Measurements from ENCODE around the gene SNX24. TPM values are rescaled to one million over a fixed set of nuclear protein-coding genes. Genes with fewer than 3 reads are reported as not detected.

SNX24 gene
- total RNA-seq, 1 experiment from 2014 or later: 10.8 TPM

DNA sequence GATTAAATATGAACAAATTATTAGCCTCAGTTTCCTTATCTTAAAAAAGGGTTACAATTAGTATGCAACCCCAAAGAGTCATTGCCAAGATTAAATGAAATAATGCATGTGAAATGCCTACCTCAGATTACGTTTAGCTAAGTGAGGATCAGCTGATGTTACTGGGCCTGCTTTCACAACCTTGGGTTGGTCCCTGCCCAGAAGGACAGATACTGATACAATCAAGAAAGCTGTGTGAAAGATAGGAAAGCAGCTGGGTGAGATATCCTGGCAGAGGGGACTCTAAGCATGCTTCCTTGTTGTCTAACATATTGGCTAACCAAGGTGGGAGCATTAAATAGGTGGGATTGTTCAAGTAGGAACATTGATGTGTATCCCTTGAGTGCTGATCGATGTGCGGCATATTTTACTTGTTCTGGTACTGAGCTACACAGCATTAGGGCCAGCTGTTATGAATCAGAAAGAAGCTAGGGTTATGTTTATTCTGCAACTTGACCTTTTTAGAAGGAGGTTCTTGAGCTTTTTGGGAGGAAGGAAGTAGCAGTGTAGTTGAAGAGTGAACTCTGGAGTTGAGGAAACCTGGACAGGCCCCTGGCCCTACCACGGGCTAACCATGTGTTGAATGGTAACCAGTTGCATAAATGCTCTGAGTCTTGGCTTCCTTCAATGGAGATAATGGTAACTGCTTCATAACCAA is 28.9 kb downstream of the SNX24 start (continued):
- TF ChIP-seq, protein P1, sequence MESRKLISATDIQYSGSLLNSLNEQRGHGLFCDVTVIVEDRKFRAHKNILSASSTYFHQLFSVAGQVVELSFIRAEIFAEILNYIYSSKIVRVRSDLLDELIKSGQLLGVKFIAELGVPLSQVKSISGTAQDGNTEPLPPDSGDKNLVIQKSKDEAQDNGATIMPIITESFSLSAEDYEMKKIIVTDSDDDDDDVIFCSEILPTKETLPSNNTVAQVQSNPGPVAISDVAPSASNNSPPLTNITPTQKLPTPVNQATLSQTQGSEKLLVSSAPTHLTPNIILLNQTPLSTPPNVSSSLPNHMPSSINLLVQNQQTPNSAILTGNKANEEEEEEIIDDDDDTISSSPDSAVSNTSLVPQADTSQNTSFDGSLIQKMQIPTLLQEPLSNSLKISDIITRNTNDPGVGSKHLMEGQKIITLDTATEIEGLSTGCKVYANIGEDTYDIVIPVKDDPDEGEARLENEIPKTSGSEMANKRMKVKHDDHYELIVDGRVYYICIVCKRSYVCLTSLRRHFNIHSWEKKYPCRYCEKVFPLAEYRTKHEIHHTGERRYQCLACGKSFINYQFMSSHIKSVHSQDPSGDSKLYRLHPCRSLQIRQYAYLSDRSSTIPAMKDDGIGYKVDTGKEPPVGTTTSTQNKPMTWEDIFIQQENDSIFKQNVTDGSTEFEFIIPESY (IDR thresholded peaks at IDR 0.05; ENCODE audit: extremely low read depth, insufficient replicate concordance, low read length): no peak
- no peak for TF ChIP-seq POLR2AphosphoS5 (IDR thresholded peaks at IDR 0.05; ENCODE audit: low read depth, low read length)
- TF ChIP-seq ZFX (IDR thresholded peaks at IDR 0.05): no peak
- no peak for TF ChIP-seq TCF7L2 (IDR thresholded peaks at IDR 0.05; ENCODE audit: borderline replicate concordance, extremely low read depth, insufficient read depth, insufficient read length)
- TF ChIP-seq CBX3 (IDR thresholded peaks at IDR 0.05; ENCODE audit: low read depth): no peak
- TF ChIP-seq FOSL1 (IDR thresholded peaks at IDR 0.05; ENCODE audit: low read depth): no peak

DNA sequence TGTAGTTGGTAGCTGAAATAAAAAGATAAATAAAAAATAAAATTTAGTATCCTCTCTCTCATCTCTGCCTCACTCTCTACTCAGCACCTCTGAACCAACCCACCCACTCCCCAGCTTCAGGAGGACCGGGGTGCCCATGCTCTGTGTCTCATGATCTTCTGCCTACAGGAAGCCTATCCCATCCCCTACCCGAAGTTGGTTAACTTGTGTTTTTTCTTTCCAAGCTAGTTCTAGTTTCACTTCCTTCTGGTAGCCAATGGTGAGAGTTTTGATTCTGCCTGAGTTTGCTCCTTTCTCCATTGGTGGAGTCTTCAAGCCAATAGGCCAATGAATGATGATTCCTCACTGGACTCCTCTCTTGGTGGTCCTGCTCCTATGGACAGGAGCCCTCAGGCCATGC is 32.1 kb downstream of the SNX24 start:
- no peak overlapping the region for H3K4me3 ChIP-seq (replicated peaks in 1 of 2; ENCODE audit: low read depth in 1 of 2, low read length in 2 of 2)
- H3K4me1 ChIP-seq (ENCODE audit: control insufficient read depth in 1 of 2, insufficient read depth in 2 of 2, low read length in 2 of 2): no peaks in the 10 kb centered on the region
- H3K4me2 ChIP-seq (ENCODE audit: low read length): no peak overlapping the region
- no peaks in the 10 kb centered on the region for H3K79me2 ChIP-seq (ENCODE audit: insufficient read depth, low read length)
- ATAC-seq (no peak), DNase-seq (ENCODE audit: low read depth, low spot score) (no peak)
- no peaks in the 10 kb centered on the region for H3K9me3 ChIP-seq (ENCODE audit: control insufficient read depth in 1 of 2, insufficient read depth in 1 of 2, low read depth in 1 of 2, low read length in 2 of 2)
- no peaks in the 10 kb centered on the region for H3K27me3 ChIP-seq (ENCODE audit: insufficient read depth, low read length)
- BruUV-seq (replicated peaks): no TSS peak
- no peaks in the 10 kb centered on the region for H3K9me2 ChIP-seq (ENCODE audit: insufficient read depth)
- H3K36me3 ChIP-seq (ENCODE audit: control insufficient read depth in 1 of 2, insufficient read depth in 2 of 2, low read length in 2 of 2): no peaks in the 10 kb centered on the region
- POLR2A ChIA-PET: no interaction called here
- no peak overlapping the region for H3K27ac ChIP-seq (ENCODE audit: low read depth, low read length)
- no peaks in the 10 kb centered on the region for H4K20me1 ChIP-seq (ENCODE audit: insufficient read depth)
- no peak overlapping the region for H2AFZ ChIP-seq (ENCODE audit: low read depth, low read length, poor library complexity, severe bottlenecking)
- H3K9ac ChIP-seq (ENCODE audit: low read length): no peak overlapping the region
- RAD21 ChIA-PET (ENCODE audit: low non-redundant PET in 1 of 2, low total read pairs in 2 of 2, uncharacterized antibody in 2 of 2, unreplicated experiment in 2 of 2): no interaction called here
- intact Hi-C loops (cut with micrococcal nuclease): no loop called here
- CTCF ChIA-PET: no interaction called here
- TF ChIP-seq ELF1 (IDR thresholded peaks at IDR 0.05; ENCODE audit: borderline replicate concordance, low read depth): no peak
- TF ChIP-seq, protein P2, sequence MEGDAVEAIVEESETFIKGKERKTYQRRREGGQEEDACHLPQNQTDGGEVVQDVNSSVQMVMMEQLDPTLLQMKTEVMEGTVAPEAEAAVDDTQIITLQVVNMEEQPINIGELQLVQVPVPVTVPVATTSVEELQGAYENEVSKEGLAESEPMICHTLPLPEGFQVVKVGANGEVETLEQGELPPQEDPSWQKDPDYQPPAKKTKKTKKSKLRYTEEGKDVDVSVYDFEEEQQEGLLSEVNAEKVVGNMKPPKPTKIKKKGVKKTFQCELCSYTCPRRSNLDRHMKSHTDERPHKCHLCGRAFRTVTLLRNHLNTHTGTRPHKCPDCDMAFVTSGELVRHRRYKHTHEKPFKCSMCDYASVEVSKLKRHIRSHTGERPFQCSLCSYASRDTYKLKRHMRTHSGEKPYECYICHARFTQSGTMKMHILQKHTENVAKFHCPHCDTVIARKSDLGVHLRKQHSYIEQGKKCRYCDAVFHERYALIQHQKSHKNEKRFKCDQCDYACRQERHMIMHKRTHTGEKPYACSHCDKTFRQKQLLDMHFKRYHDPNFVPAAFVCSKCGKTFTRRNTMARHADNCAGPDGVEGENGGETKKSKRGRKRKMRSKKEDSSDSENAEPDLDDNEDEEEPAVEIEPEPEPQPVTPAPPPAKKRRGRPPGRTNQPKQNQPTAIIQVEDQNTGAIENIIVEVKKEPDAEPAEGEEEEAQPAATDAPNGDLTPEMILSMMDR (IDR thresholded peaks at IDR 0.05 in 2 of 3, conservative IDR thresholded peaks at IDR 0.05 in 1 of 3; ENCODE audit: borderline replicate concordance in 1 of 3, insufficient read depth in 1 of 3, low read depth in 2 of 3, low read length in 2 of 3): no peak
- no peak for TF ChIP-seq EZH2phosphoT487 (IDR thresholded peaks at IDR 0.05; ENCODE audit: borderline replicate concordance)
- TF ChIP-seq YY1 (IDR thresholded peaks at IDR 0.05; ENCODE audit: extremely low read depth, insufficient replicate concordance, low read depth, low read length): no peak
- no peak for TF ChIP-seq RAD21 (IDR thresholded peaks at IDR 0.05; ENCODE audit: low read depth)
- no peak for TF ChIP-seq SRF (IDR thresholded peaks at IDR 0.05; ENCODE audit: low read depth)
- no peak for TF ChIP-seq POLR2AphosphoS5 (IDR thresholded peaks at IDR 0.05; ENCODE audit: low read depth, low read length)
- TF ChIP-seq FOSL1 (IDR thresholded peaks at IDR 0.05; ENCODE audit: low read depth): no peak
- no peak for TF ChIP-seq TCF7L2 (IDR thresholded peaks at IDR 0.05; ENCODE audit: borderline replicate concordance, extremely low read depth, insufficient read depth, insufficient read length)
- TF ChIP-seq, protein P1 (IDR thresholded peaks at IDR 0.05; ENCODE audit: extremely low read depth, insufficient replicate concordance, low read length): no peak
- no peak for TF ChIP-seq EZH2 (IDR thresholded peaks at IDR 0.05)
